IMR-90 (cell line): ENCODE results near the gene MATN3. TPM values are rescaled to one million over a fixed set of nuclear protein-coding genes. Genes with fewer than 3 reads are reported as not detected.

Experiments
- ATAC-seq: fragments of 200-7000 bp; cut with Tn5 transposase; 2 replicates; pipeline ENCODE4 v1.9.1; 2020; ENCODE audit warnings: low read depth, mild to moderate bottlenecking, moderate library complexity
- BruUV-seq: library from RNA; stranded (reverse); fragments of 400-500 nt; replicated peaks from 2 replicates; lab custom pipeline; 2021; lab: Mats Ljungman, UMichigan
- CTCF ChIA-PET: fragments of 300-600 bp; formaldehyde crosslinking; extraction: SDS; loops from one replicate; lab custom pipeline; 2021; ENCODE audit warnings: antibody characterized with exemption; lab: Yijun Ruan, JAX
- POLR2A ChIA-PET: fragments of 300-600 bp; sonication (Branson Sonifier 250); formaldehyde crosslinking; loops from one replicate; lab custom pipeline; 2022; ENCODE audit warnings: antibody characterized with exemption; ENCODE audit not compliant: unreplicated experiment; lab: Charles Lee
- DNase-seq: peaks from one replicate; pipeline ENCODE4 v3.0.0; 2013
- H2AFZ ChIP-seq: replicated peaks from 2 replicates; pipeline ENCODE3; 2013; ENCODE audit warnings: low read length, mild to moderate bottlenecking; ENCODE audit not compliant: poor library complexity
- H2AK5ac ChIP-seq: 2 replicates; pipeline ENCODE4 v1.6.1; 2013; ENCODE audit warnings: low read depth, low read length, inconsistent platforms
- H2AK9ac ChIP-seq: replicated peaks from 2 replicates; pipeline ENCODE3; 2013; ENCODE audit warnings: mild to moderate bottlenecking, low read depth, low read length, moderate library complexity; ENCODE audit not compliant: poor library complexity
- H2BK120ac ChIP-seq: 2 replicates; pipeline ENCODE4 v1.6.1; 2013; ENCODE audit warnings: low read depth, low read length, inconsistent platforms
- H2BK15ac ChIP-seq: 3 replicates; pipeline ENCODE4 v1.6.1; 2013; ENCODE audit warnings: low read depth, low read length, inconsistent platforms
- H2BK20ac ChIP-seq: 2 replicates; pipeline ENCODE4 v1.6.1; 2013; ENCODE audit warnings: low read depth, mild to moderate bottlenecking, inconsistent platforms, low read length, moderate library complexity
- H2BK5ac ChIP-seq: 2 replicates; pipeline ENCODE4 v1.6.1; 2013; ENCODE audit warnings: mild to moderate bottlenecking, low read depth, low read length, inconsistent platforms; ENCODE audit not compliant: poor library complexity, severe bottlenecking
- H3K14ac ChIP-seq: replicated peaks from 2 replicates; pipeline ENCODE4 v1.6.1; 2013; ENCODE audit warnings: low read depth, low read length, inconsistent platforms
- H3K18ac ChIP-seq: 2 replicates; pipeline ENCODE4 v1.6.1; 2013; ENCODE audit warnings: low read depth, low read length, control low read depth
- H3K23ac ChIP-seq: 2 replicates; pipeline ENCODE4 v1.6.1; 2013; ENCODE audit warnings: low read depth, low read length, inconsistent platforms
- H3K27ac ChIP-seq: 2 replicates; pipeline ENCODE4 v1.5.1; 2013; ENCODE audit warnings: mild to moderate bottlenecking, control low read depth, low read length; ENCODE audit not compliant: insufficient read depth
- H3K27me3 ChIP-seq: 2 replicates; pipeline ENCODE4 v1.6.1; 2013; ENCODE audit warnings: low read length; ENCODE audit not compliant: control insufficient read depth, insufficient read depth
- H3K36me3 ChIP-seq: 2 replicates; pipeline ENCODE4 v1.6.1; 2013; ENCODE audit warnings: low read length, mixed read lengths; ENCODE audit not compliant: control insufficient read depth, insufficient read depth
- H3K4ac ChIP-seq: 2 replicates; pipeline ENCODE4 v1.6.1; 2013; ENCODE audit warnings: low read depth, low read length, inconsistent platforms
- H3K4me1 ChIP-seq: 2 replicates; pipeline ENCODE4 v1.6.1; 2013; ENCODE audit warnings: low read length, mixed read lengths; ENCODE audit not compliant: control insufficient read depth, insufficient read depth
- H3K4me2 ChIP-seq: 2 replicates; pipeline ENCODE4 v1.6.1; 2013; ENCODE audit warnings: low read depth, mild to moderate bottlenecking, control low read depth, low read length, moderate library complexity
- H3K4me3 ChIP-seq: 2 replicates; pipeline ENCODE4 v1.5.1; 2013; ENCODE audit warnings: low read depth, mild to moderate bottlenecking, control low read depth, low read length, moderate library complexity; ENCODE audit not compliant: insufficient read depth
- H3K56ac ChIP-seq: 2 replicates; pipeline ENCODE4 v1.6.1; 2013; ENCODE audit warnings: low read length, inconsistent platforms; ENCODE audit not compliant: insufficient read depth; ENCODE audit errors: extremely low read depth
- H3K79me1 ChIP-seq, 2 experiments: 2 replicates each; pipeline ENCODE4 v1.6.1; 2013; ENCODE audit warnings: low read length in 2 of 2, inconsistent platforms in 1 of 2, low read depth in 1 of 2
- H3K9ac ChIP-seq: 2 replicates; pipeline ENCODE4 v1.6.1; 2013; ENCODE audit warnings: low read depth, low read length, control low read depth
- H3K9me1 ChIP-seq: 2 replicates; pipeline ENCODE4 v1.6.1; 2013; ENCODE audit warnings: low read length, inconsistent platforms; ENCODE audit not compliant: insufficient read depth
- H3K9me3 ChIP-seq: 2 replicates; pipeline ENCODE4 v1.6.1; 2013; ENCODE audit warnings: low read length; ENCODE audit not compliant: control insufficient read depth, insufficient read depth
- H4K20me1 ChIP-seq: 2 replicates; pipeline ENCODE4 v1.6.1; 2013; ENCODE audit warnings: low read length, inconsistent platforms; ENCODE audit not compliant: insufficient read depth
- H4K5ac ChIP-seq: 2 replicates; pipeline ENCODE4 v1.6.1; 2013; ENCODE audit warnings: mild to moderate bottlenecking, low read depth, low read length, control low read depth
- H4K8ac ChIP-seq, 2 experiments: 2 replicates each; pipeline ENCODE4 v1.6.1; 2013; ENCODE audit warnings: low read depth in 2 of 2, low read length in 2 of 2, control low read depth in 1 of 2, inconsistent platforms in 1 of 2
- H4K91ac ChIP-seq: 2 replicates; pipeline ENCODE4 v1.6.1; 2013; ENCODE audit warnings: low read depth, low read length, inconsistent platforms; ENCODE audit not compliant: insufficient read depth
- BHLHE40 ChIP-seq: fragments of 150-350 bp; IDR thresholded peaks from 2 replicates; pipeline ENCODE4 v1.6.1; 2016; ENCODE audit warnings: mild to moderate bottlenecking, low read depth, low read length
- CEBPB ChIP-seq: IDR thresholded peaks from 2 replicates; pipeline ENCODE4 v1.6.1; 2012; ENCODE audit warnings: low read depth, low read length, improper control_type of control experiment
- CHD1 ChIP-seq: IDR thresholded peaks from 2 replicates; pipeline ENCODE4 v1.6.1; 2012; ENCODE audit warnings: low read depth, low read length, improper control_type of control experiment
- CTCF ChIP-seq: conservative IDR thresholded peaks from 2 replicates; pipeline ENCODE4 v1.5.1; 2012; ENCODE audit warnings: mild to moderate bottlenecking, low read depth, low read length, improper control_type of control experiment
- FOS ChIP-seq: fragments of 150-350 bp; IDR thresholded peaks from 2 replicates; pipeline ENCODE4 v1.6.1; 2016; ENCODE audit warnings: low read depth, low read length
- MAFK ChIP-seq: IDR thresholded peaks from 2 replicates; pipeline ENCODE4 v1.6.1; 2012; ENCODE audit warnings: low read depth, low read length, improper control_type of control experiment
- MAZ ChIP-seq: IDR thresholded peaks from 2 replicates; pipeline ENCODE4 v1.6.1; 2012; ENCODE audit warnings: low read depth, mild to moderate bottlenecking, low read length, improper control_type of control experiment, moderate library complexity, borderline replicate concordance
- MXI1 ChIP-seq: IDR thresholded peaks from 2 replicates; pipeline ENCODE4 v1.6.1; 2012; ENCODE audit warnings: low read depth, mild to moderate bottlenecking, low read length, moderate library complexity, borderline replicate concordance
- POLR2A ChIP-seq: IDR thresholded peaks from 2 replicates; pipeline ENCODE4 v1.6.1; 2012; ENCODE audit warnings: mild to moderate bottlenecking, low read depth, low read length
- RAD21 ChIP-seq: IDR thresholded peaks from 2 replicates; pipeline ENCODE4 v1.6.1; 2012; ENCODE audit warnings: low read length, improper control_type of control experiment
- RCOR1 ChIP-seq: IDR thresholded peaks from 2 replicates; pipeline ENCODE4 v1.6.1; 2012; ENCODE audit warnings: mild to moderate bottlenecking, low read length, improper control_type of control experiment; ENCODE audit not compliant: insufficient replicate concordance
- RFX5 ChIP-seq: IDR thresholded peaks from 2 replicates; pipeline ENCODE4 v1.8.0; 2012; ENCODE audit warnings: low read depth, mild to moderate bottlenecking, low read length, moderate library complexity
- SMC3 ChIP-seq: fragments of 150-350 bp; IDR thresholded peaks from 2 replicates; pipeline ENCODE4 v1.6.1; 2016; ENCODE audit warnings: low read depth, mild to moderate bottlenecking, antibody characterized with exemption, low read length, moderate library complexity
- USF2 ChIP-seq: fragments of 150-350 bp; IDR thresholded peaks from 2 replicates; pipeline ENCODE4 v1.6.1; 2017; ENCODE audit warnings: mild to moderate bottlenecking, antibody characterized with exemption, low read length, low read depth
- WGBS, 2 experiments: methylation state at CpG; one replicate each; pipeline versions ENCODE4 v1.1.5 to v1.1.7; 2013; ENCODE audit warnings: missing lambda C conversion rate in 2 of 2; ENCODE audit not compliant: insufficient read length in 1 of 2; ENCODE audit errors: extremely low coverage in 2 of 2; 5-methylcytosine and 5-hydroxymethylcytosine counted together
- dilution Hi-C: fragments of 300-500 bp; cut with HindIII; formaldehyde crosslinking; loops from one replicate; pipeline ENCODE4 v1.14.3; 2018; ENCODE audit warnings: low sequenced_read_pairs; ENCODE audit not compliant: unreplicated experiment
- in situ Hi-C: fragments of 300-500 bp; cut with MboI; formaldehyde crosslinking; loops from 3 replicates; pipeline ENCODE4 v1.14.3; 2019; ENCODE audit warnings: low sequenced_read_pairs, inconsistent platforms, mixed read lengths
- intact Hi-C: fragments of 100-400 bp; cut with micrococcal nuclease; formaldehyde crosslinking; loops from 2 replicates; pipeline ENCODE4 v1.10.0; 2022
- polyA plus RNA-seq, 3 experiments: library from polyadenylated mRNA; depleted of rRNA; stranded (reverse); fragments of >200 nt; gene quantifications; 2 replicates each; pipeline ENCODE4 v1.2.3, GENCODE V29; 2012; ENCODE audit warnings: low replicate concordance in 1 of 3
- total RNA-seq: library from RNA; depleted of rRNA; stranded (reverse); fragments of >200 nt; gene quantifications from 2 replicates; pipeline ENCODE4 v1.2.3, GENCODE V29; 2012
- TF ChIP-seq, protein P1 (sequence below): fragments of 150-350 bp; IDR thresholded peaks from 2 replicates; pipeline ENCODE4 v1.6.1; 2016; ENCODE audit warnings: low read depth, mild to moderate bottlenecking, low read length, moderate library complexity, borderline replicate concordance

MATN3 gene
- total and polyA plus RNA-seq, 2 of the 4 experiments (the other 2 are of a cell fraction) = 0.90 to 3.0 TPM

- H3K36me3 ChIP-seq = peaks cover 61% of the 10 kb centered on the region
- H4K8ac ChIP-seq = no peak overlapping the region
- peaks cover 5% of the 10 kb centered on the region for H3K9me1 ChIP-seq
- H3K56ac ChIP-seq = no peak overlapping the region
- no peak for TF ChIP-seq SMC3
- TF ChIP-seq, protein P1, sequence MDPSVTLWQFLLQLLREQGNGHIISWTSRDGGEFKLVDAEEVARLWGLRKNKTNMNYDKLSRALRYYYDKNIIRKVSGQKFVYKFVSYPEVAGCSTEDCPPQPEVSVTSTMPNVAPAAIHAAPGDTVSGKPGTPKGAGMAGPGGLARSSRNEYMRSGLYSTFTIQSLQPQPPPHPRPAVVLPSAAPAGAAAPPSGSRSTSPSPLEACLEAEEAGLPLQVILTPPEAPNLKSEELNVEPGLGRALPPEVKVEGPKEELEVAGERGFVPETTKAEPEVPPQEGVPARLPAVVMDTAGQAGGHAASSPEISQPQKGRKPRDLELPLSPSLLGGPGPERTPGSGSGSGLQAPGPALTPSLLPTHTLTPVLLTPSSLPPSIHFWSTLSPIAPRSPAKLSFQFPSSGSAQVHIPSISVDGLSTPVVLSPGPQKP = no peak
- no peak for TF ChIP-seq RAD21
- no peak for TF ChIP-seq MXI1
- TF ChIP-seq POLR2A = no peak
- no peak for TF ChIP-seq RFX5
- TF ChIP-seq MAFK = no peak
- TF ChIP-seq CTCF = no peak
- TF ChIP-seq FOS = no peak
- TF ChIP-seq USF2 = no peak
- TF ChIP-seq BHLHE40 = no peak
- no peak for TF ChIP-seq MAZ
- no peak for TF ChIP-seq CEBPB
- TF ChIP-seq RCOR1 = no peak
- no peak for TF ChIP-seq CHD1
- ATAC-seq (no peak), DNase-seq (no peak)
- 75% methylated on average over 3 of the region's 4 CpGs; no CpG with 5 or more reads in 1 of the 2 experiments for WGBS, 2 experiments
- no peak overlapping the region for H3K23ac ChIP-seq
- no peak overlapping the region for H3K27ac ChIP-seq
- H2BK20ac ChIP-seq = no peak overlapping the region
- no peak overlapping the region for H3K4me3 ChIP-seq
- H3K9ac ChIP-seq = no peak overlapping the region
- H2BK15ac ChIP-seq = no peak overlapping the region
- no peak overlapping the region for H3K14ac ChIP-seq
- H3K18ac ChIP-seq = no peak overlapping the region
- POLR2A ChIA-PET = no interaction called here
- H3K79me1 ChIP-seq = peaks cover 45 to 59% of the 10 kb centered on the region in 2 experiments
- no peaks in the 10 kb centered on the region for H3K27me3 ChIP-seq
- in situ Hi-C loops = no loop called here
- no peak overlapping the region for H3K4ac ChIP-seq
- H4K91ac ChIP-seq = no peak overlapping the region
- no peak overlapping the region for H2BK5ac ChIP-seq
- no peaks in the 10 kb centered on the region for H3K9me3 ChIP-seq
- no peak overlapping the region for H2AK5ac ChIP-seq
- H3K4me2 ChIP-seq = no peak overlapping the region
- dilution Hi-C loops = no loop called here
- CTCF ChIA-PET = interaction anchor here (1.3 kb wide), 1 partner anchor 21 kb away, joined by 5 read pairs; no protein-coding TSS in a partner anchor
- peaks cover 39% of the 10 kb centered on the region; the same call in 1 of the 2 replicates for H4K20me1 ChIP-seq
- H4K5ac ChIP-seq = no peak overlapping the region
- 0 out of 2 replicates have a peak, but pooled peaks cover 1% of the 10 kb centered on the region for H3K4me1 ChIP-seq
- intact Hi-C loops = no loop called here
- H2BK120ac ChIP-seq = no peak overlapping the region
- BruUV-seq = no TSS peak
- no peak overlapping the region for H2AK9ac ChIP-seq
- H2AFZ ChIP-seq = no peak overlapping the region
These were observed 23.6 kb upstream of the MATN3 start for GRCh38 chr2:20035955-20036666.
